WTC11 (cell line): ENCODE measurements around the gene RAC2.

Source experiments
- TF ChIP-seq, protein P1 (sequence below): fragments of 200-600 bp; IDR thresholded peaks from 2 replicates; pipeline ENCODE4 v1.8.0; 2022; ENCODE audit warnings: antibody characterized with exemption
- TF ChIP-seq, protein P2 (sequence below): sonication (generic); formaldehyde crosslinking; IDR thresholded peaks from 2 replicates; pipeline ENCODE4 v1.8.0; 2022; ENCODE audit warnings: mild to moderate bottlenecking, missing genetic modification reagents
- TF ChIP-seq, protein P3 (sequence below): sonication (generic); formaldehyde crosslinking; IDR thresholded peaks from 2 replicates; pipeline ENCODE4 v1.8.1; 2023; ENCODE audit warnings: mild to moderate bottlenecking, missing genetic modification reagents

DNA sequence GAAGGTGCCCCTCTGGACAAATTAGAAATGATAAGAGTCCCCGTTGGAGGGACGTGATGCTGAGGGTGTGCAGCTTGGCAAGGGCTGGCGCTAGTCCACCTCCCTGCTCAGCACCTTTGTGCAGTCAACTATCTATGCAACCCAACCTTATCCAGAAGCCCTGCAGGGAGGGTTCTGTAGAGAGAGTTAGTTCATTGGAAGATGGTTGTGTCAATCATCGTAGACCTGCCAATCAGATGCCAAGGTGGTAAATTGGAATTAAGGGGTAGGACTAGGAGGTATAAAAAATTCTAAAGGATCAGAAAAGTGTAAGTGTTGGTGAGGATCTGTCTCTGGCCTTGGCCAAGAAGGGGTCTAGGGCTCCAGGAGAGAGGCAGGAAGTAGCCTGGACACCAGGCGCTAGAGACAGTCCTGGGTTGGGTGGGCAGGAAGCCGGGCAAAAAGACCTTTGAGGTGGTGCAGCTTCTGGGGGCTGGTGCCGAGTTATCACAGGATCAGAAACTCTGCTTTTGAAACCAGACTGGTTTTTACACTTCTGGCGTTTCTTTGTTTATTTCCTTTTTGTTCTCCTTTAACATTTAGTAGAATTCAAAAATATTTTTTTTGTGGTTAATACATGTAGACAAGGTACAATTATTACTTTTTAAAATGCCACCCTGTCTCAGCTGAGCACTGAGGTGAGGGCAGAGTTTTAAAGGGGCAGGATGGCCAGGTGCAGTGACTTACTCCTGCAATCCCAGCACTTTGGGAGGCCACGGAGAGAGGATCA lies 57.7 kb downstream of the RAC2 start:
- TF ChIP-seq, protein P1, sequence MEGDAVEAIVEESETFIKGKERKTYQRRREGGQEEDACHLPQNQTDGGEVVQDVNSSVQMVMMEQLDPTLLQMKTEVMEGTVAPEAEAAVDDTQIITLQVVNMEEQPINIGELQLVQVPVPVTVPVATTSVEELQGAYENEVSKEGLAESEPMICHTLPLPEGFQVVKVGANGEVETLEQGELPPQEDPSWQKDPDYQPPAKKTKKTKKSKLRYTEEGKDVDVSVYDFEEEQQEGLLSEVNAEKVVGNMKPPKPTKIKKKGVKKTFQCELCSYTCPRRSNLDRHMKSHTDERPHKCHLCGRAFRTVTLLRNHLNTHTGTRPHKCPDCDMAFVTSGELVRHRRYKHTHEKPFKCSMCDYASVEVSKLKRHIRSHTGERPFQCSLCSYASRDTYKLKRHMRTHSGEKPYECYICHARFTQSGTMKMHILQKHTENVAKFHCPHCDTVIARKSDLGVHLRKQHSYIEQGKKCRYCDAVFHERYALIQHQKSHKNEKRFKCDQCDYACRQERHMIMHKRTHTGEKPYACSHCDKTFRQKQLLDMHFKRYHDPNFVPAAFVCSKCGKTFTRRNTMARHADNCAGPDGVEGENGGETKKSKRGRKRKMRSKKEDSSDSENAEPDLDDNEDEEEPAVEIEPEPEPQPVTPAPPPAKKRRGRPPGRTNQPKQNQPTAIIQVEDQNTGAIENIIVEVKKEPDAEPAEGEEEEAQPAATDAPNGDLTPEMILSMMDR: no peak
- TF ChIP-seq, protein P2, sequence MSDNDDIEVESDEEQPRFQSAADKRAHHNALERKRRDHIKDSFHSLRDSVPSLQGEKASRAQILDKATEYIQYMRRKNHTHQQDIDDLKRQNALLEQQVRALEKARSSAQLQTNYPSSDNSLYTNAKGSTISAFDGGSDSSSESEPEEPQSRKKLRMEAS (CRISPR knock-in tag): no peak
- TF ChIP-seq, protein P3, sequence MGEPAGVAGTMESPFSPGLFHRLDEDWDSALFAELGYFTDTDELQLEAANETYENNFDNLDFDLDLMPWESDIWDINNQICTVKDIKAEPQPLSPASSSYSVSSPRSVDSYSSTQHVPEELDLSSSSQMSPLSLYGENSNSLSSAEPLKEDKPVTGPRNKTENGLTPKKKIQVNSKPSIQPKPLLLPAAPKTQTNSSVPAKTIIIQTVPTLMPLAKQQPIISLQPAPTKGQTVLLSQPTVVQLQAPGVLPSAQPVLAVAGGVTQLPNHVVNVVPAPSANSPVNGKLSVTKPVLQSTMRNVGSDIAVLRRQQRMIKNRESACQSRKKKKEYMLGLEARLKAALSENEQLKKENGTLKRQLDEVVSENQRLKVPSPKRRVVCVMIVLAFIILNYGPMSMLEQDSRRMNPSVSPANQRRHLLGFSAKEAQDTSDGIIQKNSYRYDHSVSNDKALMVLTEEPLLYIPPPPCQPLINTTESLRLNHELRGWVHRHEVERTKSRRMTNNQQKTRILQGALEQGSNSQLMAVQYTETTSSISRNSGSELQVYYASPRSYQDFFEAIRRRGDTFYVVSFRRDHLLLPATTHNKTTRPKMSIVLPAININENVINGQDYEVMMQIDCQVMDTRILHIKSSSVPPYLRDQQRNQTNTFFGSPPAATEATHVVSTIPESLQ: no peak
